GM19240 (cell line): ENCODE results near the gene UQCRQ.
A peak's percentile ranks its signal among the peaks of the same experiment; 100 is the strongest.

ENCODE experiments used
- DNase-seq: peaks from one replicate; pipeline ENCODE4 v3.0.0; 2011; ENCODE audit warnings: low spot score; ENCODE audit not compliant: insufficient read length

UQCRQ gene

DNA sequence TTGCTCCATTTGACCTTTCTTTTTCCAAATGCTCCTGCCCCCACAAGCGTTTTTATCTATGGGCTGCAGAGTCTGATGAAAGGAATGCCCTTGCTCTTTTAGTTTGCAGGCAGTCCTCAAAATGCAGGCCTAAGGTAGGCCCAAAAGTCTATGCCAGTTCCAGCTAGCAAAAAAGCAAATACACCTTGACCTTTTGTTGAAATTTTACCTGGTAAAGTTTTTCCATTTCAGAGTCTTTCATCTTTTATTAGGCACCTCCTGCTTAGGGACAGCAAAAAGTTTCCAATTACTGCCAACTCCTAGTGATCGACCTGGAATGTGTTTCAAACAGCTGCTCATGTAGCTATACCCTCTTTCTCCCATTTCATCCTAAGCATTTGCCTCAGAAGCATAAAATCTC lies 4.4 kb downstream of the UQCRQ start:
- DNase-seq = no peak

DNA sequence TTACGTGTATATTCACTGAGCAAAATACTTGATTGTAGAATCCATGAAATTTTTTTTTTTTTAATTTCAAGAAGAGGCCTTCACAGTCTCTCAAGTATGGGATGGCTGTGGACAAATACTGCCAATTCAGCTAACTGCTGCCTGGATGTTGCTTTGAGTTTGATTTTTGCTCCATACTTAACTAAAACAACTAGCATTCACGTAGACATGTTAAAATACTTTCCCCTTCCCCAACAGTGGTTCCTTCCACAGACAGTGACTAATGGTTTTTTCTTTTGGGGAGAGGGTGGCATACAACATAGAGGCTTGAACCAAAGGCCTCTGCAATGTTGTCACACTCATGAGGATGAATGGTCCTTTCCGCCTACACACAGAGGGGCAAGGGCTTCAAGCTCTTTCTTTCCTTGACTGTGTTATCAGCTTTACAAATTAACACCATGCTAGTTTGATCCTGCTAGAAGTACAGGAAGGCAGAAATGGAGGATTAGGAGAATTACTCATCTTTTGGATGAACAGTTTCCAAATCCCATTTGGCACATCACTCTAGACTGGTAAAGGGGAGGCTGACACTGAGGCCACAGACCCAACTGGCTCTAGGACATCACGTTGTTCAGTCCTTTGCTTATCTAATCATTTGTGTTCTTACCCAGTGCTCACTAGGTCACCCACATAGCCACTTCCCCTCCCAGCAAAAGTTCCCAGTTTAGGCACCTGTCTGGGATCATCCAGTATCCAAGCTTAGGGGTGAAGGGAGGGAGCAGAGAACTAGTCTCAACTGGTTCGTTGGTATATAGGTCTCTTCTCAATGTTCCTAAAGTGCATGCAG lies 5.2 kb downstream of the UQCRQ start:
- DNase-seq = no peak

DNA sequence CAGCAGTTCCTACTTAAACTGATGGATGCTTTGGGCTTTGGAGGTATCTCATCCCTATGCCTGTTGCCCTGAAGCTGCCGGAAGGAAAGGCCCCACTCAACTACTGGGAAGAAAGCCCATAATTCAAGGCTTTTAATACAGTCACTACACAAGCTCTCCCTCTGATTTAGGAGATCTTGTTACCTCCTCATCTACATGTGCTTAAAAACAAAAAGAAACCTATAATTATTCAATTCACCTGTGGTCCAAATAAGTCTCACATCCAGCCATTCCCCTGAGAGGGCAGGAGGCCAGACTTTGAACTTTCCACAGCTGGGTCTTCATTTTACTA lies 6.3 kb downstream of the UQCRQ start:
- no peak for DNase-seq

- no peak for DNase-seq
Observed at GRCh38 chr5:132873119-132873929, 6.9 kb downstream of the UQCRQ start, which contains the start of gene LEAP2. TSS of gene LEAP2 (plus strand) at chr5:132873668. CDS start at chr5:132873695, 27 bp downstream.

DNA sequence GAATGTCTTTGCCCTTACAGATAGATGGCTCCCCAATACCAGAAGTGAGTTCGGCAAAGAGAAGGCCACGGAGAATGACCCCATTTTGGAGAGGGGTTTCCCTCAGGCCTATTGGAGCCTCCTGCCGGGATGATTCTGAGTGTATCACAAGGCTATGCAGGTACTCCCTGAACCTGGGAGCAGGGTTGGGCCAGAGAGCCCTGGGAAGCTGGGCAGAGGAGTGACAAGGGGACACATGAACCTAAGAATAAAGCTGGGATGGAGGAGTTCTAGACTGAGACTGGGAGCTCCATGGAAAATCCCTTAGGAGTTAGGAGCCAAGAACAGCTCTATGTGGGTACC lies 7.5 kb downstream of the UQCRQ start:
- no peak for DNase-seq

- no peak for DNase-seq
Observed at GRCh38 chr5:132876020-132876759, 9.7 kb downstream of the UQCRQ start.

DNA sequence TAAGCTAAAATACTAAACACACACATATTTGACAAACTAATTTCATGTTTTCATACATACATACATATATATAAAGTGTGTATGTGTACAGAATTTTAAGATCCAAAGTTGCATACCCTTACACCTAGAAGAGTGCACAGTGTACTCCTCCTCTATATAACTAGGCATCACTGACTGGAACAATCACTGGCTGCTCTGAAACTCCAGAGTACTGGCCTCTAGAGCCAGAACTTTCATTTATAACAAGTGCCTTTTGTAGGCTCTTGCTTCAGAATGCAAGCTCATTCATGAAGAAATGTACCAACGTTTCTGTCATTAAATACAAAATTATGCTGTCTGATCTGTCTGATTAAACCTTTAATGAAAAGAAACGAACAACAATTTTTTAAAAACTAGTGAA lies 11.0 kb downstream of the UQCRQ start:
- DNase-seq = no peak

DNA sequence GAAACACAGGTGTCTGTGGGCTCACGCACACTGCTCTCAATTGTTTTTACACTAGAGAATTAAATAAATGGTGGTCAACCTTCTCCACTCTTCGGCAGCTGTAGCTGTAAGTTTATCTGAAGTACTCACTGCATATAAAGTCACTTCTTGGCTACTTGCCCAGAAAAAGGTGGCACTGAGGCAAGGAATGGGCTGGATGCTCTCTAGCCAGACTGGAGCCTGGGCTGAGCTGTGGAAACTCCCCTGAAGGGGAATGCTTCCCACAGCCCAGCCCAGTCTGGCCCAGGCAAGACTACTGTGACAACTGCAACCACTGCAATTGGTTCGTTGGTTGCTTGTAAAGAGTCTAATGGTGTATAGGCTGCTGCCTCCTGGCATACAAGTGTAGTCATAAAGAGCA lies 11.5 kb downstream of the UQCRQ start:
- DNase-seq = no peak

- DNase-seq = no peak
Observed at GRCh38 chr5:132883261-132883834, 16.9 kb downstream of the UQCRQ start.

GRCh38 chr5:132884548-132884947 lies 18.1 kb downstream of the UQCRQ start:
- DNase-seq = no peak

- no peak for DNase-seq
Observed at GRCh38 chr5:132886064-132886823, 19.8 kb downstream of the UQCRQ start.

DNA sequence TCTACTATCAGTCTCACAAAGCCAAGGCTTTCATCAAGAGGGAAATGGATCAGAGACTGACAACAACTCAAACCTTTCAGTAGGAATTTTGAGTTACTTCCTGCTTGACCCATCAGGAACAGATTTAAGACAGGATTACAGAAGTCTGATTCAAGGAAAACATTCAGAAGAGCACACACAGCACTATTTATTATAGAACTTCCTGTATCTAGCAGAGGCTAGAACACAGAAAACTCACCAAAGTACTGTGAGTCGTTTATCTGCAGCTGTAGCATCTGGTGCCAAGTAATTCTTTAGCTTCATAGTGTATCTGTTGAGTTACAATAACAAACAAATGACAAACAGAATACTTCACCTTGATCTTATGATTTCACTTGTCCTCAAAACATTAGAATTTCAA lies 20.8 kb downstream of the UQCRQ start:
- no peak for DNase-seq

- DNase-seq = no peak
Observed at GRCh38 chr5:132889501-132889900, 23.1 kb downstream of the UQCRQ start.

DNA sequence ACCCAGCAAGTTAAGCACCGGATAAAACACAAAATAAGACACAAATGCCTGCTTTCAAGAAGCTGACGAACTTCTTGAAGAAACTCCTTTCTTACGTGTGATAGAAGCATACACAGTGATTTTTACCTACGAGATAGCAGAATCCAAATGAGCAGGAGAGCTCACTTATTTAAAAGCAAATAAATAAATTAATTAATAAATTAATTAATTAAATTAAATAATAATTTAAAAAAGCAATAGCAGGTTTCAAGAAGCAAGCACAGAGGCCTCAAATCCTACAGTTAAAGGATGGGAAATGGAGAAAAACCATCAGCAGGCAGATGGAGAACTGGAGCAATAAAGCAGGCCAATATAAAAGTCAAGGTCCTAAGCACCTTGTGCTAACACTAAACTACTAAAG lies 24.4 kb downstream of the UQCRQ start:
- no peak for DNase-seq

GRCh38 chr5:132895719-132896305 lies 29.4 kb downstream of the UQCRQ start:
- no peak for DNase-seq

DNA sequence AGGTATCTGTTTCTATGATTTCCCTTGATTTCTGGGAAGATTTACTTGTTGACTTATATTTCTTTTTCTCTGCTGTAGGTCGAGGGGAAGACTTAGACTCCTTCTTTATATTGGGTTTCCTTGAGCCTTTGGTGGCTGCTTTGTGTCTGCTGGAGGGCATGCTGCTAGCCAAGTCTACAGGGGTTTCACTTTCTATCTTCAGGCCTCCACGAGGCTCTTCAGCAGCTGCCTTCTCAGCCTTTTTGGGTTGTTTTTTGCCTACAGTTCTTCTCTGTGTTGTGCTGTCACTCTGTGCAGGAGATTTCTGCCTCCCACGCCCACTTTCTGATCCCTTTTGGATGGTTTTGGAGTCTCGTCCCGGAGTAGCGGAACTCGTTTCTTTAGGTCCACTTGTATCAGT lies 30.2 kb downstream of the UQCRQ start:
- peak; percentile 8 for DNase-seq

- no peak for DNase-seq
Observed at GRCh38 chr5:132898094-132898493, 31.7 kb downstream of the UQCRQ start.

- no peak for DNase-seq
Observed at GRCh38 chr5:132901036-132901435, 34.6 kb downstream of the UQCRQ start.

- no peak for DNase-seq
Observed at GRCh38 chr5:132901730-132902129, 35.3 kb downstream of the UQCRQ start.

- DNase-seq = no peak
Observed at GRCh38 chr5:132905938-132906337, 39.5 kb downstream of the UQCRQ start.

DNA sequence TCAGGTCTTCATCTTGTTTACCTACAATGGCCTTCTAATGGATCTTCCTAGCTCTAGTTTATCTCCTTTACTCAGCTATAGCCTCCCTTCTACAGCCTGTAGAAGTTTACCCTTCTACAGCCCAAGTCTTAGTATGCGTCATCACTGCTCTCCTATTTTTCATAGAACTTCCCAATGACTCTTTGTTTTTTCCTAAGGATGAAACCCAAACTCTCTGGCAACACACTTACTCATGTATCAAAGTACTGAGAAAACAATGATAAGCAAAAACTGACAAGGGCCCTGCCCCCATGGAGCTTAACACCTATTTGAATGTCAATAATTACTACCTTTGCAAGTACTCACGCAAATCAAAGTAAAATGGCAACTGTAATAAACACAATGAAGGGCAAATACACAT lies 40.7 kb downstream of the UQCRQ start:
- no peak for DNase-seq
